ENCODE measurements around the gene TSEN2. TPM values are rescaled to one million over a fixed set of nuclear protein-coding genes. Genes with fewer than 3 reads are reported as not detected.

The TSEN2 gene
- 10.8 and 18.7 TPM in 2 replicates for total RNA-seq (ENCODE audit: low replicate concordance)

GRCh38 chr3:12484198-12484982 lies at the start of gene TSEN2:
Gene TSEN2, plus strand, starts transcription at chr3:12484480. Its CDS starts 5,321 bp downstream, at chr3:12489801.

GRCh38 chr3:12545473-12545791 lies 61.2 kb downstream of the TSEN2 start, which contains the start of gene MKRN2OS:
Gene MKRN2OS, minus strand, starts transcription at chr3:12545499. Its CDS starts 35 bp downstream, at chr3:12545464.

DNA sequence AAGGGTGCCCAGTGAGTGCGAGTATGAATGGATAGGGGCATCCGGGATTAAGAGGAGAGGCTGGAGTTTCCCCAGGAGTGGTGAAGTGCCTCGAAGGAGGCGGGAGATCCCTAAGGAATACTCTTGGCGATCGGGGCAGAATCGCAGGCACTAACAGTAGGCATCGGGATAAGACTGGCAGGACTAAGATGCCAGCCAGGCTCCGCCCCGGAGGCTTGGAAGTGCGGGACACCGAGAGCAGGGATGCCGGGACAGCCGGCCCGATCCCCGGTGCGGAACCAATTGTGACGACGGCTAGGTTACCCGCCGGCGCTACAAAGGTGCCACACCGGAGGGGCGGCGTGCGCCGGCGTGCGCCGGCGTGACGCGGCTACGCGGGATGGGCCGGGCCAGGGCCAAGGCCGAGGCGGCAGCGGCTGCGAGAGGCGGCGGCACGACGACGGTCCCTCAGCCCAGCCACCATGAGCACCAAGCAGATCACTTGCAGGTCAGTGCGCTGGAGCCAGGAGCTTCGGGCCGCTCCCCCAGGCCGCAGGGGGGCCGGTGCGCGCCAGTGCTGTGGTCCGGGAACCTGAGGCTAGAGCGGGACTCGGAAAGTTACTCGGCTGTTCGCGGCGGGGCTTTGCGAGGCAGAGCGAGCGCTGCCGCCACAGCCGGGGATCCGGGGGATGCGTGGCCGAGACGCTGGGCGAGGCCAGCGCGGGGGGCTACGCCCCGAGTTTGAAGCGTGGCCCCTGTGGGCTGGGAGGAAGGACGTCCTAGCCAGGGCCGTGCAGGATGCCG lies 72.6 kb downstream of the TSEN2 start, which contains the start of gene MKRN2:
MKRN2 (plus strand) TSS at position 398 of the 783 bp plus-strand sequence; CDS start at position 462, 64 bp downstream.

Other genes starting within 250 kb of the TSEN2 start
- gene PPARG, start 195.4 kb upstream of the TSEN2 start, total RNA-seq (ENCODE audit: low replicate concordance), result 3.3 and 27.5 TPM in 2 replicates
- gene MKRN2OS, start 61.0 kb downstream of the TSEN2 start, total RNA-seq (ENCODE audit: low replicate concordance), result not detected in 2 replicates
- 27.6 and 32.2 TPM in 2 replicates for gene MKRN2, start 72.6 kb downstream of the TSEN2 start, total RNA-seq (ENCODE audit: low replicate concordance)
- gene RAF1, start 179.6 kb downstream of the TSEN2 start, total RNA-seq (ENCODE audit: low replicate concordance), result 79.9 and 91.5 TPM in 2 replicates